HCT116 (cell line): ENCODE data around the gene TENT4A. TPM values are rescaled to one million over a fixed set of nuclear protein-coding genes. Genes with fewer than 3 reads are reported as not detected.

Experiments
- ATAC-seq: fragments of 200-7000 bp; cut with Tn5 transposase; 2 replicates; pipeline ENCODE4 v1.9.1; 2020; ENCODE audit warnings: mild to moderate bottlenecking, moderate library complexity
- BruUV-seq: library from RNA; stranded (reverse); fragments of 400-500 nt; replicated peaks from 2 replicates; lab custom pipeline; 2021; lab: Mats Ljungman, UMichigan
- CTCF ChIA-PET: fragments of 300-600 bp; sonication (Branson Sonifier 250); formaldehyde crosslinking; loops from one replicate; lab custom pipeline; 2021; ENCODE audit warnings: antibody characterized with exemption; lab: Charles Lee
- POLR2A ChIA-PET: fragments of 300-600, 350-600 bp; sonication (Branson Sonifier 250); formaldehyde crosslinking; loops from one replicate; lab custom pipeline; 2021; ENCODE audit warnings: antibody characterized with exemption; lab: Charles Lee
- RAD21 ChIA-PET, 2 experiments: fragments of 300-600 bp; sonication (Branson Sonifier 250); formaldehyde crosslinking; loops; one replicate each; lab custom pipeline; 2023; ENCODE audit warnings: low total read pairs in 2 of 2; ENCODE audit not compliant: uncharacterized antibody in 2 of 2, unreplicated experiment in 2 of 2, low non-redundant PET in 1 of 2; lab: Charles Lee
- DNase-seq: peaks from one replicate; pipeline ENCODE4 v3.0.0-alpha.2; 2010; ENCODE audit warnings: low read depth, low spot score
- H2AFZ ChIP-seq: fragments of 200-600 bp; shearing (Covaris generic), sonication (generic); 2 replicates; pipeline ENCODE4 v1.6.1; 2017; ENCODE audit warnings: low read depth, mixed run types, mixed read lengths, antibody characterized with exemption, low read length; ENCODE audit not compliant: poor library complexity, severe bottlenecking
- H3K27ac ChIP-seq: 2 replicates; pipeline ENCODE4 v1.5.1; 2012; ENCODE audit warnings: low read depth, low read length
- H3K27me3 ChIP-seq: fragments of 200-600 bp; sonication (generic); 2 replicates; pipeline ENCODE4 v1.6.1; 2016; ENCODE audit warnings: mixed run types, low read length, mixed read lengths; ENCODE audit not compliant: insufficient read depth
- H3K36me3 ChIP-seq, 2 experiments: fragments of 200-500 bp in 1 of 2; fragments of 200-600 bp in 1 of 2; sonication (Bioruptor generic) in 1 of 2; sonication (generic) in 1 of 2; 2 replicates each; pipeline versions ENCODE4 v1.5.1 to v1.6.1; 2014 to 2016; ENCODE audit warnings: low read length in 2 of 2, inconsistent platforms in 1 of 2, mixed read lengths in 1 of 2, mixed run types in 1 of 2; ENCODE audit not compliant: insufficient read depth in 2 of 2, control insufficient read depth in 1 of 2
- H3K4me1 ChIP-seq, 2 experiments: fragments of 200-600 bp in 1 of 2; sonication (generic) in 1 of 2; 2 replicates each; pipeline versions ENCODE4 v1.5.1 to v1.6.1; 2012 to 2017; ENCODE audit warnings: low read length in 2 of 2, inconsistent platforms in 1 of 2, mild to moderate bottlenecking in 1 of 2, mixed read lengths in 1 of 2, mixed run types in 1 of 2, moderate library complexity in 1 of 2; ENCODE audit not compliant: insufficient read depth in 2 of 2, control insufficient read depth in 1 of 2
- H3K4me2 ChIP-seq: fragments of 200-600 bp; sonication (generic); 2 replicates; pipeline ENCODE4 v1.6.1; 2017; ENCODE audit warnings: mixed run types, low read length, mixed read lengths
- H3K4me3 ChIP-seq, 2 experiments: fragments of 200-600 bp in 1 of 2; sonication (generic) in 1 of 2; replicated peaks in 1 of 2; 2 replicates each; pipeline ENCODE4 v1.5.1; 2011 to 2016; ENCODE audit warnings: low read length in 2 of 2, control low read depth in 1 of 2, low read depth in 1 of 2, mild to moderate bottlenecking in 1 of 2, mixed read lengths in 1 of 2, mixed run types in 1 of 2
- H3K79me2 ChIP-seq: fragments of 200-600 bp; sonication (generic); 2 replicates; pipeline ENCODE4 v1.6.1; 2017; ENCODE audit warnings: mild to moderate bottlenecking, mixed run types, low read length, moderate library complexity, mixed read lengths; ENCODE audit not compliant: insufficient read depth
- H3K9ac ChIP-seq: fragments of 200-600 bp; sonication (generic); 2 replicates; pipeline ENCODE4 v1.6.1; 2016; ENCODE audit warnings: low read length, mixed read lengths
- H3K9me2 ChIP-seq: fragments of 200-600 bp; sonication (generic), shearing (Covaris generic); 2 replicates; pipeline ENCODE4 v1.6.1; 2017; ENCODE audit warnings: mixed run types, mild to moderate bottlenecking, moderate library complexity; ENCODE audit not compliant: insufficient read depth
- H3K9me3 ChIP-seq, 2 experiments: fragments of 200-500 bp in 1 of 2; fragments of 200-600 bp in 1 of 2; sonication (Bioruptor generic) in 1 of 2; sonication (generic) in 1 of 2; 2 replicates each; pipeline ENCODE4 v1.6.1; 2014 to 2017; ENCODE audit warnings: low read length in 2 of 2, mixed read lengths in 2 of 2, inconsistent platforms in 1 of 2, low read depth in 1 of 2, mild to moderate bottlenecking in 1 of 2, mixed run types in 1 of 2, moderate library complexity in 1 of 2; ENCODE audit not compliant: control insufficient read depth in 1 of 2, insufficient read depth in 1 of 2
- H4K20me1 ChIP-seq: fragments of 200-600 bp; sonication (generic), shearing (Covaris generic); 2 replicates; pipeline ENCODE4 v1.6.1; 2017; ENCODE audit warnings: mixed run types, mild to moderate bottlenecking, moderate library complexity; ENCODE audit not compliant: insufficient read depth
- CBX3 ChIP-seq: IDR thresholded peaks from 2 replicates; pipeline ENCODE4 v1.6.1; 2012; ENCODE audit warnings: low read depth
- ELF1 ChIP-seq: IDR thresholded peaks from 2 replicates; pipeline ENCODE4 v1.6.1; 2012; ENCODE audit warnings: low read depth, borderline replicate concordance
- POLR2AphosphoS5 ChIP-seq: IDR thresholded peaks from 2 replicates; pipeline ENCODE4 v1.6.1; 2011; ENCODE audit warnings: mild to moderate bottlenecking, low read depth, low read length, moderate library complexity
- SP1 ChIP-seq: IDR thresholded peaks from 2 replicates; pipeline ENCODE4 v1.6.1; 2012; ENCODE audit warnings: low read depth
- TCF7L2 ChIP-seq: IDR thresholded peaks from 2 replicates; pipeline ENCODE4 v1.7.0; 2011; ENCODE audit warnings: borderline replicate concordance, inconsistent platforms; ENCODE audit not compliant: insufficient read depth, insufficient read length; ENCODE audit errors: extremely low read depth
- ZFX ChIP-seq: fragments of 450-650 bp; IDR thresholded peaks from 2 replicates; pipeline ENCODE4 v1.6.1; 2017
- intact Hi-C: fragments of 100-400 bp; cut with micrococcal nuclease; formaldehyde crosslinking; loops from 2 replicates; pipeline ENCODE4 v1.10.0; 2022
- total RNA-seq: library from RNA; stranded (reverse); gene quantifications from one replicate; pipeline ENCODE4 v1.2.1, GENCODE V29; 2021; ENCODE audit not compliant: unreplicated experiment
- TF ChIP-seq, protein P1 (sequence below): IDR thresholded peaks from 2 replicates; pipeline ENCODE4 v1.6.1; 2012; ENCODE audit warnings: low read depth
- TF ChIP-seq, protein P2 (sequence below): IDR thresholded peaks from 2 replicates; pipeline ENCODE4 v1.6.1; 2012
- TF ChIP-seq, protein P3 (sequence below): IDR thresholded peaks from 2 replicates; pipeline ENCODE4 v1.6.1; 2012

Gene TENT4A
- total RNA-seq, 1 experiment from 2014 or later: 39.8 TPM

GRCh38 chr5:6721442-6721841 is 8.2 kb downstream of the TENT4A start:
- Histone ChIP-seq H3K4me2 (no peak overlapping the region), H2AFZ (no peak overlapping the region), H3K9ac (no peak overlapping the region), H3K27me3 (no peaks in the 10 kb centered on the region), H3K4me3 (no peak overlapping the region), H3K4me1 (no peaks in the 10 kb centered on the region), H3K9me2 (no peaks in the 10 kb centered on the region), H3K9me3 (no peaks in the 10 kb centered on the region), H4K20me1 (peaks cover 18% of the 10 kb centered on the region; the same call in 1 of the 2 replicates), H3K36me3 (peaks cover 6 to 30% of the 10 kb centered on the region in 2 experiments; a peak in 3 of 4 replicates), H3K79me2 (peaks cover 99% of the 10 kb centered on the region), H3K27ac (no peak overlapping the region)
- ChIA-PET RAD21 (no interaction called here), POLR2A (no interaction called here), CTCF (no interaction called here)
- intact Hi-C loops: no loop called here
- BruUV-seq: no TSS peak
- ATAC-seq: no peak
- TF ChIP-seq POLR2AphosphoS5: no peak
- TF ChIP-seq, protein P1, sequence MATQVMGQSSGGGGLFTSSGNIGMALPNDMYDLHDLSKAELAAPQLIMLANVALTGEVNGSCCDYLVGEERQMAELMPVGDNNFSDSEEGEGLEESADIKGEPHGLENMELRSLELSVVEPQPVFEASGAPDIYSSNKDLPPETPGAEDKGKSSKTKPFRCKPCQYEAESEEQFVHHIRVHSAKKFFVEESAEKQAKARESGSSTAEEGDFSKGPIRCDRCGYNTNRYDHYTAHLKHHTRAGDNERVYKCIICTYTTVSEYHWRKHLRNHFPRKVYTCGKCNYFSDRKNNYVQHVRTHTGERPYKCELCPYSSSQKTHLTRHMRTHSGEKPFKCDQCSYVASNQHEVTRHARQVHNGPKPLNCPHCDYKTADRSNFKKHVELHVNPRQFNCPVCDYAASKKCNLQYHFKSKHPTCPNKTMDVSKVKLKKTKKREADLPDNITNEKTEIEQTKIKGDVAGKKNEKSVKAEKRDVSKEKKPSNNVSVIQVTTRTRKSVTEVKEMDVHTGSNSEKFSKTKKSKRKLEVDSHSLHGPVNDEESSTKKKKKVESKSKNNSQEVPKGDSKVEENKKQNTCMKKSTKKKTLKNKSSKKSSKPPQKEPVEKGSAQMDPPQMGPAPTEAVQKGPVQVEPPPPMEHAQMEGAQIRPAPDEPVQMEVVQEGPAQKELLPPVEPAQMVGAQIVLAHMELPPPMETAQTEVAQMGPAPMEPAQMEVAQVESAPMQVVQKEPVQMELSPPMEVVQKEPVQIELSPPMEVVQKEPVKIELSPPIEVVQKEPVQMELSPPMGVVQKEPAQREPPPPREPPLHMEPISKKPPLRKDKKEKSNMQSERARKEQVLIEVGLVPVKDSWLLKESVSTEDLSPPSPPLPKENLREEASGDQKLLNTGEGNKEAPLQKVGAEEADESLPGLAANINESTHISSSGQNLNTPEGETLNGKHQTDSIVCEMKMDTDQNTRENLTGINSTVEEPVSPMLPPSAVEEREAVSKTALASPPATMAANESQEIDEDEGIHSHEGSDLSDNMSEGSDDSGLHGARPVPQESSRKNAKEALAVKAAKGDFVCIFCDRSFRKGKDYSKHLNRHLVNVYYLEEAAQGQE: no peak
- no peak for DNase-seq

- no peak overlapping the region for H3K4me2 ChIP-seq
- no TSS peak for BruUV-seq
- ChIA-PET CTCF (interaction anchor here (1.2 kb wide), 1 partner anchor 23 kb away, joined by 3 read pairs; no protein-coding TSS in a partner anchor), RAD21 (no interaction called here), POLR2A (no interaction called here)
- H2AFZ ChIP-seq: no peak overlapping the region
- H3K36me3 ChIP-seq: peaks cover 6 to 26% of the 10 kb centered on the region in 2 experiments; a peak in 3 of 4 replicates
- no peak for ATAC-seq
- no peaks in the 10 kb centered on the region for H3K27me3 ChIP-seq
- H3K4me3 ChIP-seq: no peak overlapping the region
- no peak overlapping the region for H3K27ac ChIP-seq
- peaks cover 99% of the 10 kb centered on the region for H3K79me2 ChIP-seq
- intact Hi-C loops: no loop called here
- no peaks in the 10 kb centered on the region for H3K9me2 ChIP-seq
- H4K20me1 ChIP-seq: peaks cover 18% of the 10 kb centered on the region; the same call in 1 of the 2 replicates
- DNase-seq: no peak
- TF ChIP-seq SP1 (no peak), TCF7L2 (no peak), ZFX (no peak), ELF1 (no peak), CBX3 (no peak)
- TF ChIP-seq, protein P2, sequence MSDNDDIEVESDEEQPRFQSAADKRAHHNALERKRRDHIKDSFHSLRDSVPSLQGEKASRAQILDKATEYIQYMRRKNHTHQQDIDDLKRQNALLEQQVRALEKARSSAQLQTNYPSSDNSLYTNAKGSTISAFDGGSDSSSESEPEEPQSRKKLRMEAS: no peak
- TF ChIP-seq, protein P3, sequence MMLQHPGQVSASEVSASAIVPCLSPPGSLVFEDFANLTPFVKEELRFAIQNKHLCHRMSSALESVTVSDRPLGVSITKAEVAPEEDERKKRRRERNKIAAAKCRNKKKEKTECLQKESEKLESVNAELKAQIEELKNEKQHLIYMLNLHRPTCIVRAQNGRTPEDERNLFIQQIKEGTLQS: no peak
- H3K9me3 ChIP-seq: no peaks in the 10 kb centered on the region
- H3K9ac ChIP-seq: no peak overlapping the region
- no peaks in the 10 kb centered on the region for H3K4me1 ChIP-seq
Observed at GRCh38 chr5:6722015-6722414, 8.8 kb downstream of the TENT4A start.
